ENCODE results near the gene BUD23.

The BUD23 gene

DNA sequence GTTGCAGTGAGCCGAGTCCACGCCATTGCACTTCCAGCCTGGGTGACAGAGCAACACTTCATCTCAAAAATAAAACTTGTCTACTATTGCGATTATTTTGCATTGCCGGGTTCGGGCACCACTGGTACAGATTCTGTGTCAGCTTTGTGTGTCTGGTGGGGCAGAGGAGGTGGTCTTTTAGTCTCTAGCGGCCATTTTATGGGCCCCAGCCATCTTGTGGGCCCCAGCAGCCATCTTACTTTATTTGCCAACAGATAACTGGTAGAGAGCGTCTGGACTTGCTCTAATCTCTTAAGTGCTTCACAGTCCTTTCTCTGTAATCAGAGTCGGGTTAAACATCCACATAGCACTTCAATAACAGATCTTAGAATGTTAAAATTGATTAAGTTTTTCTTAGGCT, 4.9 kb downstream of the BUD23 start:
- no peak overlapping the region for H3K4me3 ChIP-seq
- no peak for DNase-seq (ENCODE audit: low spot score)
- no peak overlapping the region for H3K27ac ChIP-seq
- TF ChIP-seq, protein P1, sequence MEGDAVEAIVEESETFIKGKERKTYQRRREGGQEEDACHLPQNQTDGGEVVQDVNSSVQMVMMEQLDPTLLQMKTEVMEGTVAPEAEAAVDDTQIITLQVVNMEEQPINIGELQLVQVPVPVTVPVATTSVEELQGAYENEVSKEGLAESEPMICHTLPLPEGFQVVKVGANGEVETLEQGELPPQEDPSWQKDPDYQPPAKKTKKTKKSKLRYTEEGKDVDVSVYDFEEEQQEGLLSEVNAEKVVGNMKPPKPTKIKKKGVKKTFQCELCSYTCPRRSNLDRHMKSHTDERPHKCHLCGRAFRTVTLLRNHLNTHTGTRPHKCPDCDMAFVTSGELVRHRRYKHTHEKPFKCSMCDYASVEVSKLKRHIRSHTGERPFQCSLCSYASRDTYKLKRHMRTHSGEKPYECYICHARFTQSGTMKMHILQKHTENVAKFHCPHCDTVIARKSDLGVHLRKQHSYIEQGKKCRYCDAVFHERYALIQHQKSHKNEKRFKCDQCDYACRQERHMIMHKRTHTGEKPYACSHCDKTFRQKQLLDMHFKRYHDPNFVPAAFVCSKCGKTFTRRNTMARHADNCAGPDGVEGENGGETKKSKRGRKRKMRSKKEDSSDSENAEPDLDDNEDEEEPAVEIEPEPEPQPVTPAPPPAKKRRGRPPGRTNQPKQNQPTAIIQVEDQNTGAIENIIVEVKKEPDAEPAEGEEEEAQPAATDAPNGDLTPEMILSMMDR (IDR thresholded peaks at IDR 0.05): no peak

DNA sequence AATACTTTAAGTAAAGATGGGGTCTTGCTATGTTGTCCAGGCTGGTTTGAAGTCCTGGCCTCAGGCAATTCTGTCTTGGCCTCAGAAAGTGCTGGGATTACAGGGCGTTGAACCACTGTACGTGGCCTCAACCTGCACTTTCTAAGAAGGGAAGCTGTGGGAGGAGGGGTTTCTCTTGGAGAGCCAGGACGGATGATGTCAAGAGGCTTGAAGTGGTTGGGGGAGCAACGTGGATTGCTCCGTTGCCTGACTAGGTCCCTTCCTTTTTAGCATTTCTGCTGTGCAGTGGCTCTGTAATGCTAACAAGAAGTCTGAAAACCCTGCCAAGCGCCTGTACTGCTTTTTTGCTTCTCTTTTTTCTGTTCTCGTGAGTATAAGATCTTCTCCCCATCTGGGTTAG, 7.2 kb downstream of the BUD23 start:
- Histone ChIP-seq H3K27ac (no peak overlapping the region), H3K4me3 (no peak overlapping the region)
- no peak for DNase-seq (ENCODE audit: low spot score)
- TF ChIP-seq, protein P1 (IDR thresholded peaks at IDR 0.05): no peak

DNA sequence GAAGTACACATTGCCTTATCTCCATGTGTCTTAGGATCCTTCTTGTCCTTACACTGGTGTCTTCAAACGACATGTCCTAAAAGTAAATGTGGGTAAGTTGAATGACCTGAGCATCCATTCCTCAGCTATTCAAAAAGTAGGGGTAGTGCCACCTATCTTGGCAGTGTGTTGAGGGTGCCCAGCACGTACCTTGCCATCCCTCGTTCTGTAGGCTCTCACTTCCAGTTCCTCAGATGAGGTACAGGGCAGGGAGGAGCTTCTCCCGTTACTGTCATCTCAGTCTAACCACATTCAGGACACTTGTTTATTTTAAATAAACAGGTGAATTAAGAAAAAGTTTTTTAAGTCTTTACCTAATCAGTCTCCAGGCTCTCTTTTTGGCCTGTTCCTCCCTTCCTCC, 13.0 kb downstream of the BUD23 start:
- Histone ChIP-seq H3K4me3 (no peak overlapping the region), H3K27ac (no peak overlapping the region)
- TF ChIP-seq, protein P1 (IDR thresholded peaks at IDR 0.05): no peak
- no peak for DNase-seq (ENCODE audit: low spot score)

DNA sequence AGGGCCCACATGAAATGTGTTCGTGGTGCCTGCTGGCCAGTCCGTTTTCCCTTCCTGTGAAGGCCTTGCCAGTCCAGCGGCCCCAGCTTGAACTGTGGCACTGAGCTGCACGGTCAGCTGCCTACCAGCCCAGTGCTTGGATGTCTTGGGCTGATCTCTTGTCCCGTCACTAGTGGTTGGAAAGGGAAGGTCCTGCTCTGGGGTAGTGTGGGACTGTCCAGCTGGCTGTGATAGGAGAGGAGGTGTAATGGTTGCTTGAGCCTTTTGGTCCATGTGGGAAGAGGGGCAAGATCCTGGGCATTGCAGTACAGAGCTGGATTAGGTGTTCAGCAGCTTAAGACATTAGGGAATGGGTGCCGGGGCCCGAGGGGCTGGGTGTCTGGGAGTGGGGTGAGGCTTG, 15.0 kb downstream of the BUD23 start:
- no peak overlapping the region for H3K4me3 ChIP-seq
- H3K27ac ChIP-seq: no peak overlapping the region
- TF ChIP-seq, protein P1 (IDR thresholded peaks at IDR 0.05): no peak
- DNase-seq (ENCODE audit: low spot score): no peak

DNA sequence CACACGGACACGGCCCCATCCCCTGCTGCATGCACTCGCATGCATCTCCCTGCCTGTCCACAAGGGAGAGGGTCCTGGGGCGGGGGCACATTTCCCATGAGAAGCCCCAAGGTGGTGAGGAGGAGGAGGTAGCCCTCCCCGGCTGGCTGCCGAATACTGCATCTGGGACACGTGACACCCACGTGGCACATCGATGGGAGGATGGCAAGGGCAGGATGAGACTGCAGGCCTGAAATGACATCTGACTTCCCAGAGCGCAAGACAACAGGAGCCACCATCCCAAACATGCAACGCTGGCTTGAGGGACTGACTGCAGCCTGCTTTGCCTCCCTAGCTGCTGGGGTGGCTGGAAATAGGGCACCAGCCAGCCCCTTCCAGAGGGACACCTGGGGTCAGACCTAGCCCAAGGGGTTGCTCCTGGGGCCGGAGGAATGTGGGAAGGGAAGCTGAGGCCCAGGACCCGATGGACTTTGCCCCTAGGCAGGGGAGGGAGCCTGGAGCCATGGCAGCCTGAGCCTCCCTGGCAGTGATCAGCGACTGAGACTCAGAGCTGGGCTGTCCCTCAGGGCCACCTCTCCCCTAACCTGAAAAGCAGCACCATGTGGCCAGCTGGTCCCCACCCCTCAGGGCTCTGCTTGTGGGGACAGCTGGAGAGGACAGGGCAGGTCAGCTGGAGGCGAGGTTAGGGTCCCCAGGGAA, 16.1 kb downstream of the BUD23 start:
- no peak overlapping the region for H3K27ac ChIP-seq
- H3K4me3 ChIP-seq: no peak overlapping the region
- no peak for DNase-seq (ENCODE audit: low spot score)

DNA sequence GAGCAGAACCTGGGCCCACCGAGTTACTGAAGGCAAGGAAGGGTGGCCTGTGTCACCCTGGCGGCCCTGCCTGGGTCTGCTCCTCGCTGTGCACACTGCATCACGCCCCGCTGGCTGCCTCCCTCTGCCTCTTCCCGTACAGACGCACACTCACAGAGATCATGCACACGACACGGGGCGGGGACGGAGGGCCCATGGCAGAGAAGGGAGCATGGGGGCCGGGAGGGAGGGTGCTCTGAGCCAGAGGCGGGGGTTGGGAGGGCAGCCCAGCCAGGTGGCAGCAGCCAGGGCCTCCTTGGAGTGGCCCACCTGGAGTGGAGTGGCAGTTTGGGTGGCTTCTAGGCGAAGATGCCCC, 16.6 kb downstream of the BUD23 start:
- no peak overlapping the region for H3K4me3 ChIP-seq
- no peak for DNase-seq (ENCODE audit: low spot score)
- TF ChIP-seq, protein P1 (IDR thresholded peaks at IDR 0.05): no peak
- no peak overlapping the region for H3K27ac ChIP-seq

More for the DNA sequence above, 16.1 kb downstream of the BUD23 start:
- TF ChIP-seq, protein P1 (IDR thresholded peaks at IDR 0.05): no peak

DNA sequence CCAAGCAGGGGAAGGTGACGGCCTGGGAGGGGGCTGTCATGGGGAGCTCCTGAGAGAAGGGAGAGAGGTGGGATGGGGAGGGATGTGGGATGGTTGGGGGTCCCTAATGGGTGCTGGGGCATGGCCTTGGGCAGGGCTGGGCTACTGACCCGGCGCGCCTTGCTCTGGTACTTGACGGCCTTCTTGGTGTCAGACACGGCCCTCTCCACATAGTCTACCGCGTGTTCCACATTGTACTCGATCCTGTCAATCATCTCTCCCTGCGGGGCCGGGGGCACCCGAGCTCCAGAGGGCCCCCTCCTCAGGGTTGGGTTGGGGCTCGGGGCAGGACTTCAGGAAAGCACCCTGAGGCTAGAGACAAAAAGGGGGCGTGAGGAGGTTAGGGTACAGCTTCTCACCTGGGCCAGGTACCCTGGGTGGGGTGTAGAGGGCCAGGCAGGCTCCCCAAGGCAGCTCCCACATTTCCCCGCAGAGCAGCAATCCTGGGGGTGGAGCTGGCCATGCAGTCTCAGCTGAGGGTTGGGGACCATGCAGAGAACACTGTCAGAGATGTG, 17.3 kb downstream of the BUD23 start:
- H3K4me3 ChIP-seq: no peak overlapping the region
- TF ChIP-seq, protein P1 (IDR thresholded peaks at IDR 0.05): no peak
- DNase-seq (ENCODE audit: low spot score): no peak
- H3K27ac ChIP-seq: no peak overlapping the region

Data from coronary artery (tissue), 2 donors.